Esophagus mucosa (tissue), 1 donor: ENCODE results near the gene SLC30A7. TPM values are rescaled to one million over a fixed set of nuclear protein-coding genes. Genes with fewer than 3 reads are reported as not detected.

Experiments
- ATAC-seq: fragments of 200-7000 bp; cut with Tn5 transposase; one replicate; pipeline ENCODE4 v1.9.1; 2020
- total RNA-seq: library from RNA; stranded (reverse); gene quantifications from one replicate; pipeline ENCODE4 v1.2.4, GENCODE V29; 2023
- donor health status: DM: yes; HTN: yes; CAD: no.

SLC30A7 gene
- total RNA-seq, 1 donor from 2014 or later, result 15.9 TPM

- ATAC-seq, result peak; percentile 49
These were observed 93.6 kb downstream of the SLC30A7 start for GRCh38 chr1:100989306-100990077.

GRCh38 chr1:100995198-100995988, 99.5 kb downstream of the SLC30A7 start:
- no peak for ATAC-seq

GRCh38 chr1:100998426-100998825, 102.5 kb downstream of the SLC30A7 start:
- ATAC-seq, result no peak

- no peak for ATAC-seq
These were observed 104.4 kb downstream of the SLC30A7 start for GRCh38 chr1:101000131-101000873.

GRCh38 chr1:101002551-101002950, 106.7 kb downstream of the SLC30A7 start:
- peak; percentile 54 for ATAC-seq

- peak; percentile 75 for ATAC-seq
These were observed 107.2 kb downstream of the SLC30A7 start for GRCh38 chr1:101003012-101003650.

- peak; percentile 90 for ATAC-seq
These were observed 108.2 kb downstream of the SLC30A7 start for GRCh38 chr1:101004061-101004460.

GRCh38 chr1:101004670-101005069, 108.8 kb downstream of the SLC30A7 start:
- peak; percentile 31 for ATAC-seq

- no peak for ATAC-seq
These were observed 109.3 kb downstream of the SLC30A7 start for GRCh38 chr1:101005183-101005582.

GRCh38 chr1:101005871-101006270, 110.0 kb downstream of the SLC30A7 start:
- ATAC-seq, result no peak

GRCh38 chr1:101006553-101006952, 110.7 kb downstream of the SLC30A7 start:
- ATAC-seq, result no peak

GRCh38 chr1:101008229-101008834, 112.4 kb downstream of the SLC30A7 start:
- no peak for ATAC-seq

- peak; percentile 71 for ATAC-seq
These were observed 117.9 kb downstream of the SLC30A7 start for GRCh38 chr1:101013776-101014175.

- no peak for ATAC-seq
These were observed 121.6 kb downstream of the SLC30A7 start for GRCh38 chr1:101017448-101017847.

GRCh38 chr1:101022294-101022693, 126.4 kb downstream of the SLC30A7 start:
- peak; percentile 34 for ATAC-seq

GRCh38 chr1:101025283-101025656, 129.4 kb downstream of the SLC30A7 start:
- ATAC-seq, result no peak

- ATAC-seq, result peak; percentile 97
These were observed 130.0 kb downstream of the SLC30A7 start, which contains the start of gene DPH5 for GRCh38 chr1:101025657-101026429. DPH5 (minus strand) TSS chr1:101025784; CDS start chr1:101025443, 341 bp downstream.

- no peak for ATAC-seq
These were observed 130.5 kb downstream of the SLC30A7 start for GRCh38 chr1:101026430-101026788.

- no peak for ATAC-seq
These were observed 131.4 kb downstream of the SLC30A7 start for GRCh38 chr1:101027194-101027772.

GRCh38 chr1:101028466-101028865, 132.6 kb downstream of the SLC30A7 start:
- no peak for ATAC-seq

GRCh38 chr1:101029184-101029583, 133.3 kb downstream of the SLC30A7 start:
- no peak for ATAC-seq
